HS-27A (cell line): ENCODE data around the gene DCBLD1.

ENCODE experiments used
- DNase-seq: peaks from one replicate; pipeline ENCODE4 v3.0.0-alpha.2; 2012; ENCODE audit warnings: low read depth, missing footprints

Gene DCBLD1

GRCh38 chr6:117472667-117473066, 9.8 kb upstream of the DCBLD1 start:
- DNase-seq, result no peak

GRCh38 chr6:117473401-117473800, 9.1 kb upstream of the DCBLD1 start:
- no peak for DNase-seq

GRCh38 chr6:117477988-117478852, 4.3 kb upstream of the DCBLD1 start:
- DNase-seq, result no peak

- DNase-seq, result no peak
These were observed 3.6 kb upstream of the DCBLD1 start for GRCh38 chr6:117478853-117479231.

GRCh38 chr6:117480651-117481050, 1.8 kb upstream of the DCBLD1 start:
- DNase-seq, result no peak

GRCh38 chr6:117481278-117481925, 1.1 kb upstream of the DCBLD1 start:
- no peak for DNase-seq

- DNase-seq, result no peak
These were observed 591 bp upstream of the DCBLD1 start for GRCh38 chr6:117481926-117482239.

GRCh38 chr6:117483004-117483644, 650 bp downstream of the DCBLD1 start:
- no peak for DNase-seq

GRCh38 chr6:117483645-117484016, 1.2 kb downstream of the DCBLD1 start:
- no peak for DNase-seq

- DNase-seq, result no peak
These were observed 1.7 kb downstream of the DCBLD1 start for GRCh38 chr6:117484052-117484646.

- DNase-seq, result no peak
These were observed 3.0 kb downstream of the DCBLD1 start for GRCh38 chr6:117485433-117485832.

- DNase-seq, result no peak
These were observed 5.3 kb downstream of the DCBLD1 start for GRCh38 chr6:117487821-117488220.

- no peak for DNase-seq
These were observed 6.5 kb downstream of the DCBLD1 start for GRCh38 chr6:117489003-117489402.

GRCh38 chr6:117491916-117492315, 9.4 kb downstream of the DCBLD1 start:
- DNase-seq, result no peak

- no peak for DNase-seq
These were observed 11.0 kb downstream of the DCBLD1 start for GRCh38 chr6:117493470-117493869.

- DNase-seq, result no peak
These were observed 11.8 kb downstream of the DCBLD1 start for GRCh38 chr6:117494283-117494682.

GRCh38 chr6:117494694-117495318, 12.3 kb downstream of the DCBLD1 start:
- no peak for DNase-seq

- DNase-seq, result no peak
These were observed 13.0 kb downstream of the DCBLD1 start for GRCh38 chr6:117495425-117495824.

- no peak for DNase-seq
These were observed 13.4 kb downstream of the DCBLD1 start for GRCh38 chr6:117495869-117496268.

GRCh38 chr6:117496383-117496990, 14.0 kb downstream of the DCBLD1 start:
- DNase-seq, result no peak

- no peak for DNase-seq
These were observed 14.8 kb downstream of the DCBLD1 start for GRCh38 chr6:117497237-117497636.

GRCh38 chr6:117498159-117498558, 15.7 kb downstream of the DCBLD1 start:
- no peak for DNase-seq
